Gastrocnemius medialis (tissue), 4 donors: ENCODE data around the gene GSTM5. TPM values are rescaled to one million over a fixed set of nuclear protein-coding genes. Genes with fewer than 3 reads are reported as not detected.
"Not testable (repeated sequence)": the region's sequence is repeated elsewhere in the genome, so short reads cannot be mapped to it uniquely, and the experiment has no call there.

Experiments
- ATAC-seq, 2 donors: fragments of 150-250 bp; one replicate each; pipeline ENCODE4 v1.9.1; 2016
- DNase-seq, 2 donors: peaks; one replicate each; pipeline ENCODE4 v3.0.0-alpha.2; 2019
- H3K27ac ChIP-seq, 4 donors: fragments of 200-600 bp; sonication (generic); 1 replicate in 1 of 4; 2 replicates in 3 of 4; pipeline ENCODE4 v1.5.1; 2016 to 2018; ENCODE audit warnings: mild to moderate bottlenecking in 2 of 4, moderate library complexity in 1 of 4
- H3K27me3 ChIP-seq, 3 donors: fragments of 200-600 bp; sonication (generic) in 2 of 3; 1 replicate in 1 of 3; 2 replicates in 2 of 3; pipeline versions ENCODE4 v1.5.1 to v1.6.0; 2016 to 2019; ENCODE audit warnings: mild to moderate bottlenecking in 1 of 3, moderate library complexity in 1 of 3
- H3K36me3 ChIP-seq, 2 donors: fragments of 200-600 bp; sonication (generic) in 1 of 2; one replicate each; pipeline ENCODE4 v1.5.1; 2017 to 2018
- H3K4me1 ChIP-seq, 2 donors: fragments of 200-600 bp; sonication (generic) in 1 of 2; one replicate each; pipeline ENCODE4 v1.5.1; 2016 to 2017; ENCODE audit warnings: mild to moderate bottlenecking in 2 of 2
- H3K4me3 ChIP-seq, 4 donors: fragments of 200-600 bp; sonication (generic) in 3 of 4; 1 replicate in 1 of 4; 2 replicates in 3 of 4; pipeline ENCODE4 v1.5.1; 2016 to 2019; ENCODE audit warnings: mild to moderate bottlenecking in 2 of 4
- H3K9me3 ChIP-seq, 3 donors: fragments of 200-600 bp; sonication (generic) in 2 of 3; 1 replicate in 1 of 3; 2 replicates in 2 of 3; pipeline ENCODE4 v1.5.1; 2016 to 2019
- POLR2A ChIP-seq, 2 donors: fragments of 450-650 bp; IDR thresholded peaks; one replicate each; pipeline ENCODE4 v1.6.1; 2017; ENCODE audit warnings: antibody characterized with exemption in 2 of 2, mild to moderate bottlenecking in 2 of 2, moderate library complexity in 2 of 2
- in situ Hi-C, 4 donors: fragments of 200-750 bp; cut with MboI; loops; one replicate each; pipeline versions ENCODE4 v1.15.0 to v1.8.0; 2017; ENCODE audit warnings: low sequenced_read_pairs in 4 of 4
- intact Hi-C: fragments of 100-400 bp; cut with DNase I; formaldehyde crosslinking; loops from one replicate; pipeline ENCODE4 v1.15.1; 2023; ENCODE audit warnings: low total_unique reads
- total RNA-seq, 4 donors: library from RNA; depleted of rRNA; stranded (reverse); fragments of >200 nt; gene quantifications; one replicate each; pipeline versions ENCODE4 v1.1.0 to v1.2.3, GENCODE V29; 2016
- TF ChIP-seq, protein P1 (sequence below), 5 experiments: fragments of 450-650 bp in 3 of 5; fragments of 200-600 bp in 2 of 5; sonication (generic) in 2 of 5; IDR thresholded peaks in 4 of 5; conservative IDR thresholded peaks in 1 of 5; 1 replicate in 4 of 5; 2 replicates in 1 of 5; pipeline ENCODE4 v1.5.1; 2016 to 2019; ENCODE audit warnings: antibody characterized with exemption in 5 of 5, mild to moderate bottlenecking in 3 of 5, moderate library complexity in 3 of 5

GSTM5 gene
- total RNA-seq, 4 donors from 2014 or later = 0.15 to 1.9 (median 0.63) TPM

DNA sequence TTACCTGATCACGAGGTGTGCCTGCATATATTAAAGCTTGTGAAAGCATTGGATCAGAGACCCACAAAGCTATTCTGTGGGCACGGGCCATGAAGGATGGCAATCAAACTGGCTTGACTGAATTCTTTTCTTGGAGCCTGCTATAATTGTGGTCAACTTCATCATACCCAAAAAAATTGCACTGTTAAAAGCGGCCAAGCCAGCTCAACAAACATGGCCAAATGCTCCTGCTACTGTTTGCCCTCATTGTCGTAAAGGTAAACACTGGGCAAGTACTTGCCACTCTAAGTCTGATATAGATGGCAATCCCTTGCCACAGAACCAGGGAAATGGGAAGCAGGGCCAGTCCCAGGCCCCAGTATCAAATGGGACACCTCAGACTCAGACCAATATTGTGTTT, 6.6 kb upstream of the GSTM5 start:
- Histone ChIP-seq H3K36me3 (no peaks in the 10 kb centered on the region), H3K9me3 (no peaks in the 10 kb centered on the region), H3K4me1 (no peaks in the 10 kb centered on the region), H3K27me3 (no peaks in the 10 kb centered on the region), H3K27ac (no peak overlapping the region), H3K4me3 (no peak overlapping the region)
- intact Hi-C loops (no loop called here), in situ Hi-C loops (no loop called here)
- TF ChIP-seq, protein P1, sequence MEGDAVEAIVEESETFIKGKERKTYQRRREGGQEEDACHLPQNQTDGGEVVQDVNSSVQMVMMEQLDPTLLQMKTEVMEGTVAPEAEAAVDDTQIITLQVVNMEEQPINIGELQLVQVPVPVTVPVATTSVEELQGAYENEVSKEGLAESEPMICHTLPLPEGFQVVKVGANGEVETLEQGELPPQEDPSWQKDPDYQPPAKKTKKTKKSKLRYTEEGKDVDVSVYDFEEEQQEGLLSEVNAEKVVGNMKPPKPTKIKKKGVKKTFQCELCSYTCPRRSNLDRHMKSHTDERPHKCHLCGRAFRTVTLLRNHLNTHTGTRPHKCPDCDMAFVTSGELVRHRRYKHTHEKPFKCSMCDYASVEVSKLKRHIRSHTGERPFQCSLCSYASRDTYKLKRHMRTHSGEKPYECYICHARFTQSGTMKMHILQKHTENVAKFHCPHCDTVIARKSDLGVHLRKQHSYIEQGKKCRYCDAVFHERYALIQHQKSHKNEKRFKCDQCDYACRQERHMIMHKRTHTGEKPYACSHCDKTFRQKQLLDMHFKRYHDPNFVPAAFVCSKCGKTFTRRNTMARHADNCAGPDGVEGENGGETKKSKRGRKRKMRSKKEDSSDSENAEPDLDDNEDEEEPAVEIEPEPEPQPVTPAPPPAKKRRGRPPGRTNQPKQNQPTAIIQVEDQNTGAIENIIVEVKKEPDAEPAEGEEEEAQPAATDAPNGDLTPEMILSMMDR (IDR thresholded peaks at IDR 0.05 in 4 of 5, conservative IDR thresholded peaks at IDR 0.05 in 1 of 5) = no peak
- TF ChIP-seq POLR2A (IDR thresholded peaks at IDR 0.05) = no peak
- ATAC-seq (no peak), DNase-seq (no peak)

DNA sequence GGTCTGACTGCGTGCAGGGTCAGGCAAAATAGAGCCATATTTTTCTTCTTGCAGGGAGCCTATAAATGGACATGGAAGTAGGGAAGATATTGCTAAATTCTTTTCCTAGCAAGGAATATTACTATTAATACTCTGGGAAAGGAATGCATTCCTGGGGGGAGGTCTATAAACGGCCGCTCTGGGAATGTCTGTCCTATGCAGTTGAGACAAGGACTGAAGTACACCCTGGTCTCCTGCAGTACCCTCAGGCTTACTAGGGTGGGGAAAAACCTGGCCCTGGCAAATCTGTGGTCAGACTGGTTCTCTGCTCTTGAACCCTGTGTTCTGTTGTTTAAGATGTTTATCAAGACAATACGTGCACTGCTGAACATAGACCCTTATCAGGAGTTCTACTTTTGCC, 3.1 kb upstream of the GSTM5 start:
- H3K27ac ChIP-seq, in situ Hi-C loops, H3K27me3 ChIP-seq, H3K9me3 ChIP-seq, ATAC-seq, H3K4me1 ChIP-seq, DNase-seq, intact Hi-C loops, H3K36me3 ChIP-seq, H3K4me3 ChIP-seq: not testable (repeated sequence)

DNA sequence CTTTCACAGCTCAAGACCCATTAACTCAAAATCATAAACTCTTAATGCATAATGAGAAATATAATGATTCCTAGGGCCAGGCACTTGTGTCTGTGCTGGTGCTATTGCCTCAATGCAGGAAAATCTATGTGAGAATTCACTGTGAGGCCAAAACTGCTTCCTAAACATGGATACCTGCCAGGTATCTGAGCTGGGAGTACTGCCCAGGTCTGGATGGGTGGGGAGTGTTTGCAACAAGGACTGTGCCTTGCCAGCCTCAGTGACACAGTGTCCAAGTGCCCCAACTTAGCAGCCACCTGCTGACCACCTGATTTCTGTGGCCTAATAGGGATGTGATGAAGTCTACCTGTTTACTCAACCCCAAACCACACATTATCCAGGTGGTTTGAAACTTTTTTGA, 2.2 kb upstream of the GSTM5 start:
- in situ Hi-C loops, H3K27ac ChIP-seq, H3K27me3 ChIP-seq, DNase-seq, H3K36me3 ChIP-seq, H3K4me3 ChIP-seq, H3K4me1 ChIP-seq, intact Hi-C loops, H3K9me3 ChIP-seq: not testable (repeated sequence)
- ATAC-seq = peak; percentile 76 to 91

DNA sequence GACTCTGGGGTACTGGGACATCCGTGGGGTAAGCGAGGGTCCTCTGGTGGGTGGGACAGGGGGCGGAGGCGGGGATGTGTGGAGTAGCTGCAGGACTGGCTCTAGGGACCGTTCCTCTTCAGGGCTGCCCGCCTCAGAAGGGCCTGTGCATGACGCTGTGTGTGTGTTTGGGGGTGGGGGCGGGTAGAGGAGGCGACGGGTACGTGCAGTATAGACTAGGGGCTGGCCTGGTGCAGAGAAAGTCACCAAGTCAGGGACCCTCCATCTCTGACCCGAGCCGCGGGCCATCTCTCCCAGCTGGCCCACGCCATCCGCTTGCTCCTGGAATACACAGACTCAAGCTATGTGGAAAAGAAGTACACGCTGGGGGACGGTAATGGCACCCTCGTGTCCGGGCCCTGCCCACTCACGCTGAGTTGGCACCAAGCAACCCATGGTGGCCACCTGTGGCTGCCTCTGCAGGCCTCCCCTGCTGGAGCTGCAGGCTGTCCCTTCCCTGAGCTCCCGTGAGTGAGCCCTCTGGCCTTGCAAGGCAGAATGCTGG, 342 bp downstream of the GSTM5 start:
- H3K27me3 ChIP-seq = no peaks in the 10 kb centered on the region
- ATAC-seq = no peak
- no peak overlapping the region for H3K27ac ChIP-seq
- no peaks in the 10 kb centered on the region for H3K36me3 ChIP-seq
- peak overlapping the region in 3 of 4 donors; percentile 17 to 36 (median 29) for H3K4me3 ChIP-seq
- DNase-seq = no peak
- TF ChIP-seq, protein P1 (IDR thresholded peaks at IDR 0.05 in 4 of 5, conservative IDR thresholded peaks at IDR 0.05 in 1 of 5) = no peak
- TF ChIP-seq POLR2A (IDR thresholded peaks at IDR 0.05) = no peak
- intact Hi-C loops = no loop called here
- no peaks in the 10 kb centered on the region for H3K9me3 ChIP-seq
- no peaks in the 10 kb centered on the region for H3K4me1 ChIP-seq
- in situ Hi-C loops = no loop called here

DNA sequence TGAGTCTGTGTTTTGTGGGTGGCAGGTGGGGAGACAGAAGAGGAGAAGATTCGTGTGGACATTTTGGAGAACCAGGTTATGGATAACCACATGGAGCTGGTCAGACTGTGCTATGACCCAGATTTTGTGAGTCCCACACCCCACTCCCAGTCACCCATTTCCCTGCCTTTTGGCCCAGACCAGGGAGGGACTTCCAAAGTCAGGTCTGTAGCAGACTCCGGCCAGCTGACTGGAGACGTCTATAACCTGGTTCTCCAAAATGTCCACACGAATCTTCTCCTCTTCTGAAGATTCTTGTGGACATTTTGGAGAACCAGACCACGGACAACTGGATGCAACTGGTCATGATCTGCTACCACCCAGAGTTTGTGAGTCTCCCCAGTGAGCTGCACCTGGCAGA, 1.6 kb downstream of the GSTM5 start:
- H3K27ac ChIP-seq = no peak overlapping the region
- H3K4me1 ChIP-seq = no peaks in the 10 kb centered on the region
- intact Hi-C loops (no loop called here), in situ Hi-C loops (no loop called here)
- ATAC-seq (no peak), DNase-seq (no peak)
- H3K27me3 ChIP-seq = no peaks in the 10 kb centered on the region
- TF ChIP-seq, protein P1 (IDR thresholded peaks at IDR 0.05 in 4 of 5, conservative IDR thresholded peaks at IDR 0.05 in 1 of 5) = no peak
- no peak for TF ChIP-seq POLR2A (IDR thresholded peaks at IDR 0.05)
- H3K36me3 ChIP-seq = no peaks in the 10 kb centered on the region
- H3K4me3 ChIP-seq = no peak overlapping the region
- H3K9me3 ChIP-seq = no peaks in the 10 kb centered on the region
